Measurements from ENCODE around the gene BPGM. TPM values are rescaled to one million over a fixed set of nuclear protein-coding genes. Genes with fewer than 3 reads are reported as not detected.

Gene BPGM
- total RNA-seq, 1 donor from 2014 or later = 10.9 TPM

DNA sequence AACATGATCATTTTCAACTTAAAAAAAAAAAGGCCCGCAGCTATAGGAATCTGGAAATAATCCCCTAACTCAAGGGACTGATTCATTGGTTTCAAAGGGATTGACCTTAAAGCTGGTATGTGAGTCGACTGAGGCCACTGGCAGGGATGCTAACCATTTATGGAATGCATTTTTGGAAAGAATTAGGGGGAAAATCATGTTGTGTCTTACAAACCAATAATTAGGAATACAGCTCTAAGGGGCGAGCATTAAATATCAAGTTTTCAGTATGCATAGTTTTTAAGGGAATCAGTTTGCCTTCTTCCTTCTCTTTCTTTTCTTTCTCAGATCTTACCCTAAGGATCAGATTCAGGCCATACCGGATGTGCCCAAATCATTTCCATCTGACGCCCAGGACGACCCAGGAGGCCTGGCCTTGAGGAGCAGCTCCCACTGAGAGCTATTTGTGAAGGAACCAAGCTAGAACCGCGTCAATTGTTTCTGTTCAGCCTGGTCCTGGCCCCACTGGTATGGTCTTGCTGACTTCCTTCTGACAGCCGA is 48.7 kb downstream of the BPGM start:
- DNase-seq (ENCODE audit: low read depth in 2 of 2) = no peak

DNA sequence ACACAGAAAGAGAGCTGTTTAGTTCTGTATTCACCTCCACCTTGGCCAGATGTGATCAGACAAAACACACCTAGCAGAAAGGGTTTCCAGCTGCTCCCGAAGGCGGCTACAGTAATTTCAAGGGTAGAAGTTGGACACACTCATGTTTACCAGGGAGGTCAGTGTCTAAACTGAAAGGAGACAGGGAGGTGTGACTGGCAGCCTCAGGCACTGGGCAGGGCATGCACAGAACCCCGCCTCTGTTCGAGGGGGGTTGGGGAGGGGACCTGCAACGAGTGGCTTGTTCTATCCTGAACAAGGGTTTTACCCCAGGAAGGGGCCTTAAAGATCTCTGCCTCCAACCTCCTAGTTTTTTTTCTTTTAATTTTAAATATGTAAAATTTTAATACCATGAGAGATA is 49.6 kb downstream of the BPGM start:
- DNase-seq (ENCODE audit: low read depth in 2 of 2) = no peak

GRCh38 chr7:134697205-134697886 is 50.7 kb downstream of the BPGM start:
- no peak for DNase-seq (ENCODE audit: low read depth in 2 of 2)

DNA sequence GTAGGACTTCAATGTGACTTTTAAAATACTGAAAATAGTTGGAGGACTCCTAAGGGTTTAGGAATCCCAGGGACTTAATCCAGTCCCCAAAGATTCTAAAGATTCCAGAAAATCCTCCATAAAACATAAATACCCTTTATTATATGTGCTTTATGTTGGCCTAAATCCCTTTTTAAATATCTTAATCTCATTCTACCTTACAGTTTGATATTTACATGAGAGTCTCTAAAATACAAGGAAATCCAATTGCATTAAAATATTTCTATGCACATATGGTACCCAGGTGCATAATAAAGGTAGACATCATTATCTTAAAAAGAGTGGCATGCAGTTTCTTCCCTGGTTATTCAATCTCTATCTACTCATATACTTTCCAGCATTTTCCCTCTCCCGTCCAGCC is 51.8 kb downstream of the BPGM start:
- no peak for DNase-seq (ENCODE audit: low read depth in 2 of 2)

GRCh38 chr7:134699021-134699818 is 52.6 kb downstream of the BPGM start:
- DNase-seq (ENCODE audit: low read depth in 2 of 2) = no peak

GRCh38 chr7:134699899-134700298 is 53.2 kb downstream of the BPGM start:
- no peak for DNase-seq (ENCODE audit: low read depth in 2 of 2)

GRCh38 chr7:134701272-134701671 is 54.6 kb downstream of the BPGM start:
- peak; percentile 49 to 63 for DNase-seq (ENCODE audit: low read depth in 2 of 2)

GRCh38 chr7:134702366-134703240 is 56.0 kb downstream of the BPGM start:
- peak in 1 of 2 donors; percentile 13 for DNase-seq (ENCODE audit: low read depth in 2 of 2)

DNA sequence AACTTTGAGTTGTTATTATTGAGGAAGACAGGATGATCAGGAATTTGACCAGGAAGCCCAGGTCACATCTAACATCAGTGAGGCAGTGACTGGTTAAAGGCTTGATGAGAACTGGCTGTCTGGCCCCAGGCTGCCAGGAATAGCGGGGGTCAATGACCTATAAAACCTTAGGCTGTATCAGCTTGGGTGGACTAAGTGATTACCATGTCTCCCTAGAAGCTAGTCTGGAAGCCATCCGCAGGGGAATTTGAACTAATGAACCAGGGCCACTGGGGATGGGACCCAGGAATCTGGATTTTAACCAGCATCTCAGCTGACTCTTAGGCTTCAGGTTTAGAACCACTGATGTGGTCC is 56.6 kb downstream of the BPGM start:
- DNase-seq (ENCODE audit: low read depth in 2 of 2) = no peak

- DNase-seq (ENCODE audit: low read depth in 2 of 2) = no peak
Measured at GRCh38 chr7:134703782-134704181, 57.1 kb downstream of the BPGM start.

DNA sequence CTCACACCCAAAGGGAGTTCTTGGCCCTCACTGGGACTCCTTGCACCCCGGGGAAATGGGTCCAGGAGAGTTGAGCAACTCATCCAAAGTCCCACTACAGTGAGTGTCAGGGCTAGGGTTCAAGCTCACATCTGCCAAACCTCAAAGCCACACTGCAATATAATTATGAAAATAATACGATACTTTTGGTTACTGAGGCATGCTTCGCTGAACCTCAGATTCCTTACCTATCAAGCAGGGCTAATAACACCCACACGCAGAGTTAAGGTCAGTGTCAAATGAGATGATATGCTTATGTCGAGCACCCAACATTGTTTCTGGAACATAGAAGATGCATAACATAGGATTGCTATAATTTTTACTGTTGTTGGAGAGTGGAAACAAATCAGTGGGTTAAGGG is 58.2 kb downstream of the BPGM start:
- DNase-seq (ENCODE audit: low read depth in 2 of 2) = no peak

DNA sequence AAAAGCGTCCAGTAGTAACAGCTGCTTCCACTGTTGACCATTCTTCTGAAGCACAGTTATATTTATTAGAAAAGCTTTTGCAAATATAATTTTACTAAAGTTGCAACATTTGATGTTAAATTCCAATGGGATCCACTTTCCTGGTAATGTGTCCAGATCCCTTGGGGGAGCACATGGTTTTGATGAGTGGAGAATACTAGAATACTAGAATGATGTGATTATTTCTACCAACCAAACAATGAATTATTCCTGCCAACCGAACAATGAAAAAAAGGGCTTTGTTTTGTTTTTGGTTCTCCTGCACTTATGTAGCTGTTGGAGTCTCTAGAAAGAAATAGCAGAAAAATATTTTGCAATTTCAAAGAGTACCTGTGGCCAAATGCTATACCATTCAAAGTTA is 59.1 kb downstream of the BPGM start:
- DNase-seq (ENCODE audit: low read depth in 2 of 2) = no peak

GRCh38 chr7:134706468-134706867 is 59.8 kb downstream of the BPGM start:
- no peak for DNase-seq (ENCODE audit: low read depth in 2 of 2)

DNA sequence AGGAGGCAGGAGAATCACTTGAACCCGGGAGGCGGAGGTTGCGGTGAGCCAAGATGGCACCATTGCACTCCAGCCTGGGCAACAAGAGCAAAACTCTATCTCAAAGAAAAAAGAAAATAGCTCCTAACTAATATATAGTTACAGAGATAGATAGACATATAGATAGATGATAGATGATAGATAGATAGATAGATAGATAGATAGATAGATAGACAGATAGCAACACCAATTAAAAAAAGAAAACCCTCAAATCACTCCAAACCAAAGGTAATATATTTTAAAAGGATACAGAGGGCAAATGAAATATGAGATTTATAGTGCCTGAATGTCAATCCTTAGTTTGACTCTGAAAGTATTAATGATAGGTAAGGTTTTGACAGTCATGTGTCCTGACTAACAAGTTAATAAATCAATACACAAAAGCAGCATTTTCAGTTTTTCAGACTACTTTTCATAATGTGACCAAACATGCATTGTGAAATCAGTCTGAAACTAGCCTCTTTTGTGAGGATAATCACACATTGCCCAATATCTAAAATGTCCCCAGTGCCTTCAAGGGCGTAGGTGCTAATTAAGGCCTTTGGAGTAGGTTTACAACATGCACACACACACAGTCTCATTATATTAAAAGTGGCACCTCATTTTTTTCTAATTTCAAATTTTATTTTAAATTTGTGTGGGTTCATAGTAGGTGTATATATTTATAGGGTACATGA is 61.2 kb downstream of the BPGM start:
- no peak for DNase-seq (ENCODE audit: low read depth in 2 of 2)

DNA sequence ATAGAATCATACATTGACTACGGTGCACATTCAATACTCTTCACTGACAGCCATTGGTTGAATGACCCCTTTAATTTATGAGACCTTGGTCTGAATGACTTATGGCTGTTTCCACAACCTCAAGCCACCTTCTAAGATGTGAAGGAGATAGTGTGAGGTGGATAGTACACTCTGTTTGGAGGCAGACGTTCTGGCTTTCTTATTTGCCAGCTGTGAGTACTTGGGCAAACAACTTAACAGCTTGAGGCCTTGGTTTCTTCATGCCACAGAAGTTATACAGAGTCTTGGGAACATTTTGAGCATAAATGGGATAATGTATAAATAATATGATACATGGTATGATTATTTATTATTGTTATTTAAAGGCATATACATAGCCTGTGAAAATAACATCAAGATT is 62.0 kb downstream of the BPGM start:
- DNase-seq (ENCODE audit: low read depth in 2 of 2) = no peak

- peak in 1 of 2 donors; percentile 50 for DNase-seq (ENCODE audit: low read depth in 2 of 2)
Measured at GRCh38 chr7:134709197-134709596, 62.5 kb downstream of the BPGM start.

DNA sequence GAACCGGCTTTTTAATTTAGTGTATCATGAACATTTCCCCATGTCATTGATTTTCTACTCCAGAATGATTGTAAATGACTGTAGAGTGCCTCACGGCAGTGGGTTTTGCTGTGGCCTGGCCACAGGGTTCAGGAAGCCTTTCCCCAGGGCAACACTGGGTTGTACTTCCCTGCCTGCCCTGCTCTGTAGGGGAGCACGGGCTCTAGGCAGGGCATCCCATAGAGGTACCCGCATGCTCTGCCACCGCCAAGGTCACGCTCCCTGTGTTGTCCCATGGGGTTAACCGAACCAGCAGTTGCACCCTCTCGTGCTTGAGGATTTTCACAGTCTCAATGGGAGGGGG is 63.8 kb downstream of the BPGM start:
- no peak for DNase-seq (ENCODE audit: low read depth in 2 of 2)

DNA sequence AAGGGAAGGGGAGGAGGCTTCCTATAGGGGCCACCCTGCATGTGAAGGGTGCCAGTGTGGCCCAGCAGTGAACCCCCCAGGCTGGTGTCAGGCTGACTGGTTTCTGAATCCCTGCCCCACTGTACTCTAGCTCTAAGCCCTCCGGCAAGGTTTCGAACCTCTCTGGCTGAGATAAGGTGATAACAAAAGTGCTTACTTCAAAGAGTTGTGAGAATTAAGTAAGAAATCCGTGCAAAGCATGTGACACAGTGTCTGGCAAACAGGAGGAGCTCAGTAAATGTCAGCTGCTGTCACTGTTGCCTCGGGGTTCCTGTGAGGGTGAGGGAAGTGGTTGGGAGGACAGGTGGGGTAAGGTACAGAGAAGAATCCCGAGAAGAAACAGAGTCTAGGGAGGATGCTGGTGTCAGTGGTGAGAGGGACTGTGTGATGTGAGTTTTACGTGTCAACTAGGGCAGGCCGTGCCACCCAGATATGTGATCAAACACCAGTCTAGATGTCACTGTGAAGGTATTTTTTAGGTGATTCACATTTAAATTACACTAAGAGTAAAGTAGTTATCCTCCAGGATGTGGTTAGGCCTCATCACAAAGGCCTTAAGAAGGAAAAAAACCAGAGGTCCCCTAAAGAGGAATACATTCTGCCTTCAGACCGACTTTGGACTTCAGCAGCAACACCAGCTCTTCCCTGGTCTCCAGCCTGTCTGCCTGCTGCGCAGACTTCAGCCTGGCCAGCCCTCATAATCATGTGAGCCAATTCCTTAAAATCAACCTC is 64.4 kb downstream of the BPGM start:
- no peak for DNase-seq (ENCODE audit: low read depth in 2 of 2)

- no peak for DNase-seq (ENCODE audit: low read depth in 2 of 2)
Measured at GRCh38 chr7:134712196-134712595, 65.5 kb downstream of the BPGM start.

- DNase-seq (ENCODE audit: low read depth in 2 of 2) = no peak
Measured at GRCh38 chr7:134714470-134715205, 68.0 kb downstream of the BPGM start.
